IMR-90 (cell line): ENCODE measurements around the gene RBKS. TPM values are rescaled to one million over a fixed set of nuclear protein-coding genes. Genes with fewer than 3 reads are reported as not detected.
A peak's percentile ranks its signal among the peaks of the same experiment; 100 is the strongest.

Source experiments
- ATAC-seq: fragments of 200-7000 bp; cut with Tn5 transposase; 2 replicates; pipeline ENCODE4 v1.9.1; 2020; ENCODE audit warnings: low read depth, mild to moderate bottlenecking, moderate library complexity
- BruUV-seq: library from RNA; stranded (reverse); fragments of 400-500 nt; replicated peaks from 2 replicates; lab custom pipeline; 2021; lab: Mats Ljungman, UMichigan
- CTCF ChIA-PET: fragments of 300-600 bp; formaldehyde crosslinking; extraction: SDS; loops from one replicate; lab custom pipeline; 2021; ENCODE audit warnings: antibody characterized with exemption; lab: Yijun Ruan, JAX
- POLR2A ChIA-PET: fragments of 300-600 bp; sonication (Branson Sonifier 250); formaldehyde crosslinking; loops from one replicate; lab custom pipeline; 2022; ENCODE audit warnings: antibody characterized with exemption; ENCODE audit not compliant: unreplicated experiment; lab: Charles Lee
- DNase-seq: peaks from one replicate; pipeline ENCODE4 v3.0.0; 2013
- H2AFZ ChIP-seq: replicated peaks from 2 replicates; pipeline ENCODE3; 2013; ENCODE audit warnings: low read length, mild to moderate bottlenecking; ENCODE audit not compliant: poor library complexity
- H2AK5ac ChIP-seq: 2 replicates; pipeline ENCODE4 v1.6.1; 2013; ENCODE audit warnings: low read depth, low read length, inconsistent platforms
- H2AK9ac ChIP-seq: replicated peaks from 2 replicates; pipeline ENCODE3; 2013; ENCODE audit warnings: mild to moderate bottlenecking, low read depth, low read length, moderate library complexity; ENCODE audit not compliant: poor library complexity
- H2BK120ac ChIP-seq: 2 replicates; pipeline ENCODE4 v1.6.1; 2013; ENCODE audit warnings: low read depth, low read length, inconsistent platforms
- H2BK15ac ChIP-seq: 3 replicates; pipeline ENCODE4 v1.6.1; 2013; ENCODE audit warnings: low read depth, low read length, inconsistent platforms
- H2BK20ac ChIP-seq: 2 replicates; pipeline ENCODE4 v1.6.1; 2013; ENCODE audit warnings: low read depth, mild to moderate bottlenecking, inconsistent platforms, low read length, moderate library complexity
- H2BK5ac ChIP-seq: 2 replicates; pipeline ENCODE4 v1.6.1; 2013; ENCODE audit warnings: mild to moderate bottlenecking, low read depth, low read length, inconsistent platforms; ENCODE audit not compliant: poor library complexity, severe bottlenecking
- H3K14ac ChIP-seq: replicated peaks from 2 replicates; pipeline ENCODE4 v1.6.1; 2013; ENCODE audit warnings: low read depth, low read length, inconsistent platforms
- H3K18ac ChIP-seq: 2 replicates; pipeline ENCODE4 v1.6.1; 2013; ENCODE audit warnings: low read depth, low read length, control low read depth
- H3K23ac ChIP-seq: 2 replicates; pipeline ENCODE4 v1.6.1; 2013; ENCODE audit warnings: low read depth, low read length, inconsistent platforms
- H3K27ac ChIP-seq: 2 replicates; pipeline ENCODE4 v1.5.1; 2013; ENCODE audit warnings: mild to moderate bottlenecking, control low read depth, low read length; ENCODE audit not compliant: insufficient read depth
- H3K27me3 ChIP-seq: 2 replicates; pipeline ENCODE4 v1.6.1; 2013; ENCODE audit warnings: low read length; ENCODE audit not compliant: control insufficient read depth, insufficient read depth
- H3K36me3 ChIP-seq: 2 replicates; pipeline ENCODE4 v1.6.1; 2013; ENCODE audit warnings: low read length, mixed read lengths; ENCODE audit not compliant: control insufficient read depth, insufficient read depth
- H3K4ac ChIP-seq: 2 replicates; pipeline ENCODE4 v1.6.1; 2013; ENCODE audit warnings: low read depth, low read length, inconsistent platforms
- H3K4me1 ChIP-seq: 2 replicates; pipeline ENCODE4 v1.6.1; 2013; ENCODE audit warnings: low read length, mixed read lengths; ENCODE audit not compliant: control insufficient read depth, insufficient read depth
- H3K4me2 ChIP-seq: 2 replicates; pipeline ENCODE4 v1.6.1; 2013; ENCODE audit warnings: low read depth, mild to moderate bottlenecking, control low read depth, low read length, moderate library complexity
- H3K4me3 ChIP-seq: 2 replicates; pipeline ENCODE4 v1.5.1; 2013; ENCODE audit warnings: low read depth, mild to moderate bottlenecking, control low read depth, low read length, moderate library complexity; ENCODE audit not compliant: insufficient read depth
- H3K56ac ChIP-seq: 2 replicates; pipeline ENCODE4 v1.6.1; 2013; ENCODE audit warnings: low read length, inconsistent platforms; ENCODE audit not compliant: insufficient read depth; ENCODE audit errors: extremely low read depth
- H3K79me1 ChIP-seq, 2 experiments: 2 replicates each; pipeline ENCODE4 v1.6.1; 2013; ENCODE audit warnings: low read length in 2 of 2, inconsistent platforms in 1 of 2, low read depth in 1 of 2
- H3K9ac ChIP-seq: 2 replicates; pipeline ENCODE4 v1.6.1; 2013; ENCODE audit warnings: low read depth, low read length, control low read depth
- H3K9me1 ChIP-seq: 2 replicates; pipeline ENCODE4 v1.6.1; 2013; ENCODE audit warnings: low read length, inconsistent platforms; ENCODE audit not compliant: insufficient read depth
- H3K9me3 ChIP-seq: 2 replicates; pipeline ENCODE4 v1.6.1; 2013; ENCODE audit warnings: low read length; ENCODE audit not compliant: control insufficient read depth, insufficient read depth
- H4K20me1 ChIP-seq: 2 replicates; pipeline ENCODE4 v1.6.1; 2013; ENCODE audit warnings: low read length, inconsistent platforms; ENCODE audit not compliant: insufficient read depth
- H4K5ac ChIP-seq: 2 replicates; pipeline ENCODE4 v1.6.1; 2013; ENCODE audit warnings: mild to moderate bottlenecking, low read depth, low read length, control low read depth
- H4K8ac ChIP-seq, 2 experiments: 2 replicates each; pipeline ENCODE4 v1.6.1; 2013; ENCODE audit warnings: low read depth in 2 of 2, low read length in 2 of 2, control low read depth in 1 of 2, inconsistent platforms in 1 of 2
- H4K91ac ChIP-seq: 2 replicates; pipeline ENCODE4 v1.6.1; 2013; ENCODE audit warnings: low read depth, low read length, inconsistent platforms; ENCODE audit not compliant: insufficient read depth
- BHLHE40 ChIP-seq: fragments of 150-350 bp; IDR thresholded peaks from 2 replicates; pipeline ENCODE4 v1.6.1; 2016; ENCODE audit warnings: mild to moderate bottlenecking, low read depth, low read length
- CHD1 ChIP-seq: IDR thresholded peaks from 2 replicates; pipeline ENCODE4 v1.6.1; 2012; ENCODE audit warnings: low read depth, low read length, improper control_type of control experiment
- FOS ChIP-seq: fragments of 150-350 bp; IDR thresholded peaks from 2 replicates; pipeline ENCODE4 v1.6.1; 2016; ENCODE audit warnings: low read depth, low read length
- MAZ ChIP-seq: IDR thresholded peaks from 2 replicates; pipeline ENCODE4 v1.6.1; 2012; ENCODE audit warnings: low read depth, mild to moderate bottlenecking, low read length, improper control_type of control experiment, moderate library complexity, borderline replicate concordance
- MXI1 ChIP-seq: IDR thresholded peaks from 2 replicates; pipeline ENCODE4 v1.6.1; 2012; ENCODE audit warnings: low read depth, mild to moderate bottlenecking, low read length, moderate library complexity, borderline replicate concordance
- NFE2L2 ChIP-seq: fragments of 150-350 bp; IDR thresholded peaks from 2 replicates; pipeline ENCODE4 v1.6.1; 2016; ENCODE audit warnings: low read depth, mild to moderate bottlenecking, low read length
- POLR2A ChIP-seq: IDR thresholded peaks from 2 replicates; pipeline ENCODE4 v1.6.1; 2012; ENCODE audit warnings: mild to moderate bottlenecking, low read depth, low read length
- RCOR1 ChIP-seq: IDR thresholded peaks from 2 replicates; pipeline ENCODE4 v1.6.1; 2012; ENCODE audit warnings: mild to moderate bottlenecking, low read length, improper control_type of control experiment; ENCODE audit not compliant: insufficient replicate concordance
- SMC3 ChIP-seq: fragments of 150-350 bp; IDR thresholded peaks from 2 replicates; pipeline ENCODE4 v1.6.1; 2016; ENCODE audit warnings: low read depth, mild to moderate bottlenecking, antibody characterized with exemption, low read length, moderate library complexity
- WGBS, 2 experiments: methylation state at CpG; one replicate each; pipeline versions ENCODE4 v1.1.5 to v1.1.7; 2013; ENCODE audit warnings: missing lambda C conversion rate in 2 of 2; ENCODE audit not compliant: insufficient read length in 1 of 2; ENCODE audit errors: extremely low coverage in 2 of 2; 5-methylcytosine and 5-hydroxymethylcytosine counted together
- dilution Hi-C: fragments of 300-500 bp; cut with HindIII; formaldehyde crosslinking; loops from one replicate; pipeline ENCODE4 v1.14.3; 2018; ENCODE audit warnings: low sequenced_read_pairs; ENCODE audit not compliant: unreplicated experiment
- in situ Hi-C: fragments of 300-500 bp; cut with MboI; formaldehyde crosslinking; loops from 3 replicates; pipeline ENCODE4 v1.14.3; 2019; ENCODE audit warnings: low sequenced_read_pairs, inconsistent platforms, mixed read lengths
- intact Hi-C: fragments of 100-400 bp; cut with micrococcal nuclease; formaldehyde crosslinking; loops from 2 replicates; pipeline ENCODE4 v1.10.0; 2022
- polyA plus RNA-seq, 3 experiments: library from polyadenylated mRNA; depleted of rRNA; stranded (reverse); fragments of >200 nt; gene quantifications; 2 replicates each; pipeline ENCODE4 v1.2.3, GENCODE V29; 2012; ENCODE audit warnings: low replicate concordance in 1 of 3
- total RNA-seq: library from RNA; depleted of rRNA; stranded (reverse); fragments of >200 nt; gene quantifications from 2 replicates; pipeline ENCODE4 v1.2.3, GENCODE V29; 2012
- TF ChIP-seq, protein P1 (sequence below): fragments of 150-350 bp; IDR thresholded peaks from 2 replicates; pipeline ENCODE4 v1.6.1; 2017; ENCODE audit warnings: mild to moderate bottlenecking, antibody characterized with exemption, low read length, low read depth

Gene RBKS
- total and polyA plus RNA-seq, 2 of the 4 experiments (the other 2 are of a cell fraction): 1.1 to 1.4 TPM

DNA sequence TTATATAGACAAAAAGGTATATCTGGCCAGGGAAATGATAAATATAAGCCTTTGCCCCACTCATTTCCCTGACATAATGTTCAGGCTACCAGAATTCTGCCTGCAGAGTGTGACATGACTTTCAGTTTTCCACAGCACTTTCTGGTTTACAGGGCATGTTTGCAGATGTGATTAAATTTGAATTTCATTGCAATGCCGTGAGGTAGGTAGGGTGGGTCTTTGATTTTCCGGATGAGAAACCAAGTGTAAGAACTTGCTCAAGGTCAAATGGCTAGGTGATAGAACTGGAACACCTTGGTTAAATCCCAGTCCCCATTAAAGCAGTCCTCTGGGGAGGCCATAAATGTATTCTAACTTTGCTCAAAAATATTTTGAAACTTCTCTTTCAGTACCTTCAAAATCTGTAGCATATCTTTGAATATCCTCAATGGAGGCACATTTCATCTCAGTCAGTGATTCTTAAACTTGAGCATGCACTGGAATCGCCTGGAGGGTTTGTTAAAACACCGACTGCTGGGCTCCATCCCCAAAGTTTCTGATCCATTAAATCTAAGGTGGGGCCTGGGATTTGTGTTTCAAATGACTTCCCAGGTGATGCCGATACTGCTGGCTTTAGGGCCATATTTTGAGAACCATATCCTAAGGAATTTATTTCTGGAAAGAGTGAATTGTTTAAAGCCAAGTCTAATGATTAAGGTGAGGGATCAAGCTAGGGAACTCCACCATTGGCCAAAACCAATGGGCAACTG lies 83.7 kb downstream of the RBKS start:
- ChIA-PET POLR2A (no interaction called here), CTCF (interaction anchor here (1.0 kb wide), 1 partner anchor 69 kb away, joined by 3 read pairs; no protein-coding TSS in a partner anchor)
- no peak for DNase-seq
- Histone ChIP-seq H3K4me2 (no peak overlapping the region), H2AK5ac (peak overlapping the region; percentile 38; the same call in 1 of the 2 replicates), H2AK9ac (no peak overlapping the region), H3K4ac (no peak overlapping the region), H3K27me3 (no peaks in the 10 kb centered on the region), H3K9me3 (no peaks in the 10 kb centered on the region), H2BK15ac (no peak overlapping the region), H3K23ac (no peak overlapping the region), H2AFZ (no peak overlapping the region), H3K4me3 (no peak overlapping the region), H3K14ac (no peak overlapping the region), H3K18ac (no peak overlapping the region), H2BK20ac (peak overlapping the region; percentile 28; the same call in 1 of the 2 replicates), H2BK120ac (peak overlapping the region; percentile 57; the same call in 1 of the 2 replicates), H4K8ac (no peak overlapping the region), H4K20me1 (no peaks in the 10 kb centered on the region), H4K5ac (no peak overlapping the region), H2BK5ac (no peak overlapping the region), H3K27ac (no peak overlapping the region), H3K36me3 (no peaks in the 10 kb centered on the region), H3K79me1 (peaks cover 0 to 27% of the 10 kb centered on the region in 2 experiments; a peak in 2 of 4 replicates), H4K91ac (no peak overlapping the region; the same call in 1 of the 2 replicates), H3K4me1 (peaks cover 11% of the 10 kb centered on the region), H3K9ac (no peak overlapping the region), H3K56ac (no peak overlapping the region), H3K9me1 (peaks cover 20% of the 10 kb centered on the region)
- in situ Hi-C loops: no loop called here
- TF ChIP-seq CHD1 (no peak), SMC3 (no peak), BHLHE40 (no peak), MXI1 (no peak), FOS (no peak), MAZ (no peak), POLR2A (no peak), RCOR1 (no peak), NFE2L2 (no peak)
- TF ChIP-seq, protein P1, sequence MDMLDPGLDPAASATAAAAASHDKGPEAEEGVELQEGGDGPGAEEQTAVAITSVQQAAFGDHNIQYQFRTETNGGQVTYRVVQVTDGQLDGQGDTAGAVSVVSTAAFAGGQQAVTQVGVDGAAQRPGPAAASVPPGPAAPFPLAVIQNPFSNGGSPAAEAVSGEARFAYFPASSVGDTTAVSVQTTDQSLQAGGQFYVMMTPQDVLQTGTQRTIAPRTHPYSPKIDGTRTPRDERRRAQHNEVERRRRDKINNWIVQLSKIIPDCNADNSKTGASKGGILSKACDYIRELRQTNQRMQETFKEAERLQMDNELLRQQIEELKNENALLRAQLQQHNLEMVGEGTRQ: no peak
- WGBS, 2 experiments: 90% methylated on average over 2 of the region's 5 CpGs; no CpG with 5 or more reads in 1 of the 2 experiments
- BruUV-seq: no TSS peak
- no peak for ATAC-seq
- intact Hi-C loops: no loop called here
- dilution Hi-C loops: no loop called here
